HCT116 (cell line): ENCODE results near the gene GPM6B. TPM values are rescaled to one million over a fixed set of nuclear protein-coding genes. Genes with fewer than 3 reads are reported as not detected.

ENCODE experiments used
- ATAC-seq: fragments of 200-7000 bp; cut with Tn5 transposase; 2 replicates; pipeline ENCODE4 v1.9.1; 2020; ENCODE audit warnings: mild to moderate bottlenecking, moderate library complexity
- BruUV-seq: library from RNA; stranded (reverse); fragments of 400-500 nt; replicated peaks from 2 replicates; lab custom pipeline; 2021; lab: Mats Ljungman, UMichigan
- CTCF ChIA-PET: fragments of 300-600 bp; sonication (Branson Sonifier 250); formaldehyde crosslinking; loops from one replicate; lab custom pipeline; 2021; ENCODE audit warnings: antibody characterized with exemption; lab: Charles Lee
- POLR2A ChIA-PET: fragments of 300-600, 350-600 bp; sonication (Branson Sonifier 250); formaldehyde crosslinking; loops from one replicate; lab custom pipeline; 2021; ENCODE audit warnings: antibody characterized with exemption; lab: Charles Lee
- RAD21 ChIA-PET, 2 experiments: fragments of 300-600 bp; sonication (Branson Sonifier 250); formaldehyde crosslinking; loops; one replicate each; lab custom pipeline; 2023; ENCODE audit warnings: low total read pairs in 2 of 2; ENCODE audit not compliant: uncharacterized antibody in 2 of 2, unreplicated experiment in 2 of 2, low non-redundant PET in 1 of 2; lab: Charles Lee
- DNase-seq: peaks from one replicate; pipeline ENCODE4 v3.0.0-alpha.2; 2010; ENCODE audit warnings: low read depth, low spot score
- H2AFZ ChIP-seq: fragments of 200-600 bp; shearing (Covaris generic), sonication (generic); 2 replicates; pipeline ENCODE4 v1.6.1; 2017; ENCODE audit warnings: low read depth, mixed run types, mixed read lengths, antibody characterized with exemption, low read length; ENCODE audit not compliant: poor library complexity, severe bottlenecking
- H3K27ac ChIP-seq: 2 replicates; pipeline ENCODE4 v1.5.1; 2012; ENCODE audit warnings: low read depth, low read length
- H3K27me3 ChIP-seq: fragments of 200-600 bp; sonication (generic); 2 replicates; pipeline ENCODE4 v1.6.1; 2016; ENCODE audit warnings: mixed run types, low read length, mixed read lengths; ENCODE audit not compliant: insufficient read depth
- H3K36me3 ChIP-seq, 2 experiments: fragments of 200-500 bp in 1 of 2; fragments of 200-600 bp in 1 of 2; sonication (Bioruptor generic) in 1 of 2; sonication (generic) in 1 of 2; 2 replicates each; pipeline versions ENCODE4 v1.5.1 to v1.6.1; 2014 to 2016; ENCODE audit warnings: low read length in 2 of 2, inconsistent platforms in 1 of 2, mixed read lengths in 1 of 2, mixed run types in 1 of 2; ENCODE audit not compliant: insufficient read depth in 2 of 2, control insufficient read depth in 1 of 2
- H3K4me1 ChIP-seq, 2 experiments: fragments of 200-600 bp in 1 of 2; sonication (generic) in 1 of 2; 2 replicates each; pipeline versions ENCODE4 v1.5.1 to v1.6.1; 2012 to 2017; ENCODE audit warnings: low read length in 2 of 2, inconsistent platforms in 1 of 2, mild to moderate bottlenecking in 1 of 2, mixed read lengths in 1 of 2, mixed run types in 1 of 2, moderate library complexity in 1 of 2; ENCODE audit not compliant: insufficient read depth in 2 of 2, control insufficient read depth in 1 of 2
- H3K4me2 ChIP-seq: fragments of 200-600 bp; sonication (generic); 2 replicates; pipeline ENCODE4 v1.6.1; 2017; ENCODE audit warnings: mixed run types, low read length, mixed read lengths
- H3K4me3 ChIP-seq, 2 experiments: fragments of 200-600 bp in 1 of 2; sonication (generic) in 1 of 2; replicated peaks in 1 of 2; 2 replicates each; pipeline ENCODE4 v1.5.1; 2011 to 2016; ENCODE audit warnings: low read length in 2 of 2, control low read depth in 1 of 2, low read depth in 1 of 2, mild to moderate bottlenecking in 1 of 2, mixed read lengths in 1 of 2, mixed run types in 1 of 2
- H3K79me2 ChIP-seq: fragments of 200-600 bp; sonication (generic); 2 replicates; pipeline ENCODE4 v1.6.1; 2017; ENCODE audit warnings: mild to moderate bottlenecking, mixed run types, low read length, moderate library complexity, mixed read lengths; ENCODE audit not compliant: insufficient read depth
- H3K9ac ChIP-seq: fragments of 200-600 bp; sonication (generic); 2 replicates; pipeline ENCODE4 v1.6.1; 2016; ENCODE audit warnings: low read length, mixed read lengths
- H3K9me2 ChIP-seq: fragments of 200-600 bp; sonication (generic), shearing (Covaris generic); 2 replicates; pipeline ENCODE4 v1.6.1; 2017; ENCODE audit warnings: mixed run types, mild to moderate bottlenecking, moderate library complexity; ENCODE audit not compliant: insufficient read depth
- H3K9me3 ChIP-seq, 2 experiments: fragments of 200-500 bp in 1 of 2; fragments of 200-600 bp in 1 of 2; sonication (Bioruptor generic) in 1 of 2; sonication (generic) in 1 of 2; 2 replicates each; pipeline ENCODE4 v1.6.1; 2014 to 2017; ENCODE audit warnings: low read length in 2 of 2, mixed read lengths in 2 of 2, inconsistent platforms in 1 of 2, low read depth in 1 of 2, mild to moderate bottlenecking in 1 of 2, mixed run types in 1 of 2, moderate library complexity in 1 of 2; ENCODE audit not compliant: control insufficient read depth in 1 of 2, insufficient read depth in 1 of 2
- H4K20me1 ChIP-seq: fragments of 200-600 bp; sonication (generic), shearing (Covaris generic); 2 replicates; pipeline ENCODE4 v1.6.1; 2017; ENCODE audit warnings: mixed run types, mild to moderate bottlenecking, moderate library complexity; ENCODE audit not compliant: insufficient read depth
- ATF3 ChIP-seq: IDR thresholded peaks from 2 replicates; pipeline ENCODE4 v1.6.1; 2012
- CBX3 ChIP-seq: IDR thresholded peaks from 2 replicates; pipeline ENCODE4 v1.6.1; 2012; ENCODE audit warnings: low read depth
- CEBPB ChIP-seq: IDR thresholded peaks from 2 replicates; pipeline ENCODE4 v1.6.1; 2012; ENCODE audit warnings: low read depth
- ELF1 ChIP-seq: IDR thresholded peaks from 2 replicates; pipeline ENCODE4 v1.6.1; 2012; ENCODE audit warnings: low read depth, borderline replicate concordance
- JUND ChIP-seq: IDR thresholded peaks from 2 replicates; pipeline ENCODE4 v1.6.1; 2012
- POLR2A ChIP-seq: IDR thresholded peaks from 2 replicates; pipeline ENCODE4 v1.7.0; 2011; ENCODE audit warnings: borderline replicate concordance; ENCODE audit not compliant: insufficient read depth, insufficient read length; ENCODE audit errors: extremely low read depth
- POLR2AphosphoS5 ChIP-seq: IDR thresholded peaks from 2 replicates; pipeline ENCODE4 v1.6.1; 2011; ENCODE audit warnings: mild to moderate bottlenecking, low read depth, low read length, moderate library complexity
- REST ChIP-seq: IDR thresholded peaks from 2 replicates; pipeline ENCODE4 v1.6.1; 2012; ENCODE audit warnings: low read depth
- SIN3A ChIP-seq: IDR thresholded peaks from 2 replicates; pipeline ENCODE4 v1.6.1; 2012; ENCODE audit warnings: low read depth
- SP1 ChIP-seq: IDR thresholded peaks from 2 replicates; pipeline ENCODE4 v1.6.1; 2012; ENCODE audit warnings: low read depth
- intact Hi-C: fragments of 100-400 bp; cut with micrococcal nuclease; formaldehyde crosslinking; loops from 2 replicates; pipeline ENCODE4 v1.10.0; 2022
- total RNA-seq: library from RNA; stranded (reverse); gene quantifications from one replicate; pipeline ENCODE4 v1.2.1, GENCODE V29; 2021; ENCODE audit not compliant: unreplicated experiment

GPM6B gene
- total RNA-seq, 1 experiment from 2014 or later, result 0.07 TPM

GRCh38 chrX:13752141-13752540 is 64.8 kb downstream of the GPM6B start:
- no peaks in the 10 kb centered on the region for H4K20me1 ChIP-seq
- ChIA-PET POLR2A (no interaction called here), CTCF (no interaction called here), RAD21 (no interaction called here)
- BruUV-seq, result no TSS peak
- no peak for DNase-seq
- H3K4me2 ChIP-seq, result no peak overlapping the region
- H3K27ac ChIP-seq, result no peak overlapping the region
- H3K9me3 ChIP-seq, result no peaks in the 10 kb centered on the region
- no peak overlapping the region for H3K4me3 ChIP-seq
- intact Hi-C loops, result no loop called here
- H2AFZ ChIP-seq, result no peak overlapping the region
- no peaks in the 10 kb centered on the region for H3K9me2 ChIP-seq
- H3K36me3 ChIP-seq, result peaks cover 0 to 7% of the 10 kb centered on the region in 2 experiments; a peak in 2 of 4 replicates
- ATAC-seq, result no peak
- no peak for TF ChIP-seq ATF3
- no peak for TF ChIP-seq CEBPB
- no peak for TF ChIP-seq CBX3
- TF ChIP-seq SIN3A, result no peak
- no peak for TF ChIP-seq REST
- TF ChIP-seq JUND, result no peak
- no peak for TF ChIP-seq POLR2AphosphoS5
- no peak for TF ChIP-seq ELF1
- TF ChIP-seq POLR2A, result no peak
- TF ChIP-seq SP1, result no peak
- no peaks in the 10 kb centered on the region for H3K4me1 ChIP-seq
- no peak overlapping the region for H3K9ac ChIP-seq
- H3K27me3 ChIP-seq, result no peaks in the 10 kb centered on the region
- H3K79me2 ChIP-seq, result no peaks in the 10 kb centered on the region
